SKM-1 treated with dmso at 0.1 percent for 144 hours (cell line): Measurements from ENCODE around the gene ARFGAP1.

Experiments used
- DNase-seq: peaks from one replicate; lab custom pipeline; 2025; ENCODE audit not compliant: unreplicated experiment; lab: John Stamatoyannopoulos, UW

Gene ARFGAP1

GRCh38 chr20:63272105-63273058, at the start of gene ARFGAP1:
Gene ARFGAP1 (plus strand): TSS chr20:63272813. CDS start chr20:63275581, 2,768 bp downstream.
- DNase-seq, result peak; percentile 88

- DNase-seq, result peak; percentile 17
Measured at GRCh38 chr20:63223121-63223825, 49.3 kb upstream of the ARFGAP1 start.

- no peak for DNase-seq
Measured at GRCh38 chr20:63223826-63224207, 48.8 kb upstream of the ARFGAP1 start.

GRCh38 chr20:63224412-63225081, 48.1 kb upstream of the ARFGAP1 start:
- DNase-seq, result no peak

- DNase-seq, result no peak
Measured at GRCh38 chr20:63225082-63225454, 47.5 kb upstream of the ARFGAP1 start.

- DNase-seq, result no peak
Measured at GRCh38 chr20:63226042-63226943, 46.3 kb upstream of the ARFGAP1 start.

GRCh38 chr20:63227260-63227659, 45.4 kb upstream of the ARFGAP1 start:
- no peak for DNase-seq

- no peak for DNase-seq
Measured at GRCh38 chr20:63228806-63229205, 43.8 kb upstream of the ARFGAP1 start.

- no peak for DNase-seq
Measured at GRCh38 chr20:63230800-63231268, 41.8 kb upstream of the ARFGAP1 start.

- no peak for DNase-seq
Measured at GRCh38 chr20:63232235-63233060, 40.2 kb upstream of the ARFGAP1 start.

- no peak for DNase-seq
Measured at GRCh38 chr20:63233061-63233344, 39.6 kb upstream of the ARFGAP1 start.

GRCh38 chr20:63233924-63234323, 38.7 kb upstream of the ARFGAP1 start:
- DNase-seq, result no peak

GRCh38 chr20:63234693-63235398, 37.8 kb upstream of the ARFGAP1 start:
- no peak for DNase-seq

GRCh38 chr20:63235399-63235983, 37.1 kb upstream of the ARFGAP1 start, which contains the start of gene BIRC7:
Gene BIRC7 (plus strand): TSS chr20:63235905. CDS start chr20:63236097, 192 bp downstream.
- peak; percentile 54 for DNase-seq

GRCh38 chr20:63236116-63236837, 36.3 kb upstream of the ARFGAP1 start:
- DNase-seq, result no peak

GRCh38 chr20:63238031-63238430, 34.6 kb upstream of the ARFGAP1 start:
- no peak for DNase-seq

- no peak for DNase-seq
Measured at GRCh38 chr20:63238514-63239125, 34.0 kb upstream of the ARFGAP1 start.

- no peak for DNase-seq
Measured at GRCh38 chr20:63239431-63239830, 33.2 kb upstream of the ARFGAP1 start.
